ENCODE measurements around the gene MS4A4E.
"Not testable (repeated sequence)": the region's sequence is repeated elsewhere in the genome, so short reads cannot be mapped to it uniquely, and the experiment has no call there.

Gene MS4A4E

GRCh38 chr11:60221181-60221580, 21.8 kb downstream of the MS4A4E start:
- no peak for DNase-seq (ENCODE audit: low spot score)

GRCh38 chr11:60214386-60214785, 28.6 kb downstream of the MS4A4E start:
- no peak for DNase-seq (ENCODE audit: low spot score)

GRCh38 chr11:60211206-60211605, 31.7 kb downstream of the MS4A4E start:
- no peak for DNase-seq (ENCODE audit: low spot score)

- no peak for DNase-seq (ENCODE audit: low spot score)
Observed at GRCh38 chr11:60209977-60210376, 33.0 kb downstream of the MS4A4E start.

- no peak for DNase-seq (ENCODE audit: low spot score)
Observed at GRCh38 chr11:60208951-60209350, 34.0 kb downstream of the MS4A4E start.

- DNase-seq (ENCODE audit: low spot score) = no peak
Observed at GRCh38 chr11:60208146-60208895, 34.6 kb downstream of the MS4A4E start.

GRCh38 chr11:60206616-60207015, 36.3 kb downstream of the MS4A4E start:
- DNase-seq (ENCODE audit: low spot score) = no peak

GRCh38 chr11:60204922-60205321, 38.0 kb downstream of the MS4A4E start:
- no peak for DNase-seq (ENCODE audit: low spot score)

GRCh38 chr11:60201334-60201733, 41.6 kb downstream of the MS4A4E start:
- not testable (repeated sequence) for DNase-seq (ENCODE audit: low spot score)

- DNase-seq (ENCODE audit: low spot score) = no peak
Observed at GRCh38 chr11:60197442-60197841, 45.5 kb downstream of the MS4A4E start.

- no peak for DNase-seq (ENCODE audit: low spot score)
Observed at GRCh38 chr11:60195923-60196368, 47.0 kb downstream of the MS4A4E start.

GRCh38 chr11:60194511-60194910, 48.4 kb downstream of the MS4A4E start:
- DNase-seq (ENCODE audit: low spot score) = no peak

GRCh38 chr11:60193687-60194433, 49.1 kb downstream of the MS4A4E start:
- peak; percentile 21 for DNase-seq (ENCODE audit: low spot score)

GRCh38 chr11:60192564-60192963, 50.4 kb downstream of the MS4A4E start:
- not testable (repeated sequence) for DNase-seq (ENCODE audit: low spot score)

- not testable (repeated sequence) for DNase-seq (ENCODE audit: low spot score)
Observed at GRCh38 chr11:60188481-60188880, 54.5 kb downstream of the MS4A4E start.

GRCh38 chr11:60186128-60186527, 56.8 kb downstream of the MS4A4E start:
- not testable (repeated sequence) for DNase-seq (ENCODE audit: low spot score)

GRCh38 chr11:60185512-60185827, 57.5 kb downstream of the MS4A4E start:
- DNase-seq (ENCODE audit: low spot score) = not testable (repeated sequence)

GRCh38 chr11:60184824-60185511, 58.0 kb downstream of the MS4A4E start:
- no peak for DNase-seq (ENCODE audit: low spot score)

GRCh38 chr11:60183591-60184205, 59.2 kb downstream of the MS4A4E start:
- DNase-seq (ENCODE audit: low spot score) = no peak

GRCh38 chr11:60182541-60183330, 60.2 kb downstream of the MS4A4E start, which contains the start of gene MS4A6A:
MS4A6A (minus strand) TSS chr11:60183083; CDS start chr11:60181727, 1,356 bp downstream.
- DNase-seq (ENCODE audit: low spot score) = no peak

- no peak for DNase-seq (ENCODE audit: low spot score)
Observed at GRCh38 chr11:60175860-60176275, 67.1 kb downstream of the MS4A4E start.

Data from hematopoietic multipotent progenitor cell treated with erythropoietin and hydrocortisone succinate and interleukin-3 and kit ligand, for 17 days (in vitro differentiated cells).